Activated CD4-positive, CD25-positive, alpha-beta regulatory T cell treated with anti-CD3 and anti-CD28 coated beads, Interleukin-2, amount 50 U/mL, for 16 hours (primary cell): Measurements from ENCODE around the gene LRBA.

ENCODE experiments used
- DNase-seq: peaks from one replicate; pipeline ENCODE4 v3.0.0-alpha.2; 2020; ENCODE audit warnings: low read depth, low spot score

LRBA gene

GRCh38 chr4:150588316-150588715 is 426.8 kb downstream of the LRBA start:
- DNase-seq, result no peak

GRCh38 chr4:150586162-150586810 is 428.8 kb downstream of the LRBA start:
- DNase-seq, result no peak

GRCh38 chr4:150585611-150586010 is 429.5 kb downstream of the LRBA start:
- DNase-seq, result no peak

GRCh38 chr4:150584111-150584915 is 430.8 kb downstream of the LRBA start:
- DNase-seq, result no peak

- DNase-seq, result no peak
Observed at GRCh38 chr4:150583287-150584110, 431.6 kb downstream of the LRBA start.

GRCh38 chr4:150582873-150583286 is 432.2 kb downstream of the LRBA start:
- DNase-seq, result no peak

- no peak for DNase-seq
Observed at GRCh38 chr4:150582146-150582872, 432.8 kb downstream of the LRBA start, which contains the start of gene MAB21L2. TSS of gene MAB21L2 (plus strand) at chr4:150582151. CDS start at chr4:150583030, 879 bp downstream.

- no peak for DNase-seq
Observed at GRCh38 chr4:150581641-150582051, 433.4 kb downstream of the LRBA start.

- DNase-seq, result no peak
Observed at GRCh38 chr4:150581056-150581605, 434.0 kb downstream of the LRBA start.

GRCh38 chr4:150580306-150580705 is 434.8 kb downstream of the LRBA start:
- DNase-seq, result no peak

- no peak for DNase-seq
Observed at GRCh38 chr4:150579551-150580234, 435.4 kb downstream of the LRBA start.

GRCh38 chr4:150578745-150579501 is 436.2 kb downstream of the LRBA start:
- no peak for DNase-seq

- DNase-seq, result no peak
Observed at GRCh38 chr4:150577796-150578195, 437.3 kb downstream of the LRBA start.

- DNase-seq, result no peak
Observed at GRCh38 chr4:150574678-150575077, 440.4 kb downstream of the LRBA start.

- DNase-seq, result no peak
Observed at GRCh38 chr4:150573534-150573933, 441.6 kb downstream of the LRBA start.

GRCh38 chr4:150572704-150573504 is 442.2 kb downstream of the LRBA start:
- no peak for DNase-seq

GRCh38 chr4:150570862-150571261 is 444.2 kb downstream of the LRBA start:
- DNase-seq, result no peak

GRCh38 chr4:150569998-150570535 is 445.0 kb downstream of the LRBA start:
- DNase-seq, result no peak
